WTC11 (cell line): ENCODE data around the gene LBHD2. TPM values are rescaled to one million over a fixed set of nuclear protein-coding genes. Genes with fewer than 3 reads are reported as not detected.

Experiments used
- ATAC-seq: fragments of 200-7000 bp; cut with Tn5 transposase; 2 replicates; pipeline ENCODE4 v1.10.0; 2021; ENCODE audit warnings: mild to moderate bottlenecking, moderate library complexity
- Bru-seq: library from RNA; stranded (reverse); fragments of 400-500 nt; gene quantifications from one replicate; lab custom pipeline; 2021; lab: Mats Ljungman, UMichigan
- CTCF ChIA-PET: fragments of 300-600 bp; sonication (Branson Sonifier 250); formaldehyde crosslinking; loops from one replicate; lab custom pipeline; 2021; ENCODE audit warnings: antibody characterized with exemption; lab: Charles Lee
- POLR2A ChIA-PET: fragments of 350-600 bp; sonication (Branson Sonifier 250); formaldehyde crosslinking; loops from one replicate; lab custom pipeline; 2021; ENCODE audit warnings: antibody characterized with exemption; lab: Charles Lee
- DNase-seq: peaks from one replicate; pipeline ENCODE4 v3.0.0; 2021; ENCODE audit warnings: low spot score
- H3K27ac Mint-ChIP-seq: 2 replicates; pipeline ENCODE4 v1.8.0; 2021; ENCODE audit warnings: mixed read lengths
- H3K27me3 Mint-ChIP-seq: 2 replicates; pipeline ENCODE4 v1.8.0; 2021; ENCODE audit warnings: low read depth, mild to moderate bottlenecking, moderate library complexity, mixed read lengths
- H3K36me3 Mint-ChIP-seq: 2 replicates; pipeline ENCODE4 v1.8.0; 2021; ENCODE audit warnings: mixed read lengths
- H3K4me1 Mint-ChIP-seq: 2 replicates; pipeline ENCODE4 v1.8.0; 2022; ENCODE audit warnings: mixed read lengths
- H3K4me3 Mint-ChIP-seq: 2 replicates; pipeline ENCODE4 v1.8.0; 2021; ENCODE audit warnings: mild to moderate bottlenecking, moderate library complexity, mixed read lengths
- H3K9me3 Mint-ChIP-seq: 2 replicates; pipeline ENCODE4 v1.8.0; 2021; ENCODE audit warnings: mixed read lengths
- CREB1 ChIP-seq: sonication (generic); formaldehyde crosslinking; IDR thresholded peaks from 2 replicates; pipeline ENCODE4 v1.8.0; 2023; ENCODE audit warnings: mild to moderate bottlenecking, missing genetic modification reagents
- FOXP1 ChIP-seq: sonication (generic); formaldehyde crosslinking; IDR thresholded peaks from 2 replicates; pipeline ENCODE4 v1.8.0; 2022; ENCODE audit warnings: missing genetic modification reagents, mild to moderate bottlenecking, moderate library complexity, borderline replicate concordance
- GRHL2 ChIP-seq: fragments of 250-450 bp; sonication (Bioruptor Pico); IDR thresholded peaks from 2 replicates; pipeline ENCODE4 v1.8.0; 2022; ENCODE audit warnings: mild to moderate bottlenecking, moderate library complexity; ENCODE audit not compliant: insufficient replicate concordance, severe bottlenecking
- HMGA2 ChIP-seq: fragments of 250-450 bp; sonication (Bioruptor Pico); IDR thresholded peaks from 2 replicates; pipeline ENCODE4 v1.4.0; 2021; ENCODE audit warnings: mild to moderate bottlenecking, moderate library complexity
- IRF2 ChIP-seq: sonication (generic); formaldehyde crosslinking; IDR thresholded peaks from 2 replicates; pipeline ENCODE4 v1.8.0; 2022; ENCODE audit warnings: low read depth, missing genetic modification reagents, borderline replicate concordance
- NFATC4 ChIP-seq: fragments of 250-450 bp; sonication (Bioruptor Pico); IDR thresholded peaks from 2 replicates; pipeline ENCODE4 v1.9.0; 2021; ENCODE audit warnings: mild to moderate bottlenecking
- RELA ChIP-seq: sonication (generic); formaldehyde crosslinking; IDR thresholded peaks from 2 replicates; pipeline ENCODE4 v1.8.1; 2022; ENCODE audit warnings: missing genetic modification reagents, mild to moderate bottlenecking, borderline replicate concordance
- ZNF396 ChIP-seq: fragments of 250-450 bp; sonication (Bioruptor Pico); IDR thresholded peaks from 2 replicates; pipeline ENCODE4 v1.8.0; 2021; ENCODE audit warnings: mild to moderate bottlenecking, moderate library complexity, borderline replicate concordance
- long read RNA-seq, 3 experiments: library from RNA in 1 of 3; library from capped mRNA in 1 of 3; library from polyadenylated mRNA in 1 of 3; unstranded in 2 of 3; stranded (forward) in 1 of 3; transcript quantifications; one replicate each; pipeline ENCODE4 v2.0.0, GENCODE V29; 2021
- total RNA-seq: library from RNA; stranded (reverse); gene quantifications from 3 replicates; pipeline ENCODE4 v1.2.3, GENCODE V29; 2021
- TF ChIP-seq, protein P1 (sequence below): sonication (generic); formaldehyde crosslinking; conservative IDR thresholded peaks from 2 replicates; pipeline ENCODE4 v1.8.1; 2022; ENCODE audit warnings: mild to moderate bottlenecking, missing genetic modification reagents
- TF ChIP-seq, protein P2 (sequence below): sonication (generic); formaldehyde crosslinking; IDR thresholded peaks from 2 replicates; pipeline ENCODE4 v1.8.1; 2022; ENCODE audit warnings: missing genetic modification reagents, borderline replicate concordance
- TF ChIP-seq, protein P3 (sequence below): sonication (generic); formaldehyde crosslinking; IDR thresholded peaks from 2 replicates; pipeline ENCODE4 v1.8.0; 2023; ENCODE audit warnings: mild to moderate bottlenecking, missing genetic modification reagents
- TF ChIP-seq, protein P4 (sequence below): fragments of 250-450 bp; sonication (Bioruptor Pico); IDR thresholded peaks from 2 replicates; pipeline ENCODE4 v1.8.0; 2021; ENCODE audit warnings: mild to moderate bottlenecking
- TF ChIP-seq, protein P5 (sequence below): sonication (generic); formaldehyde crosslinking; IDR thresholded peaks from 2 replicates; pipeline ENCODE4 v1.8.0; 2022; ENCODE audit warnings: mild to moderate bottlenecking, missing genetic modification reagents
- TF ChIP-seq, protein P6 (sequence below): sonication (generic); formaldehyde crosslinking; IDR thresholded peaks from 2 replicates; pipeline ENCODE4 v1.8.0; 2022; ENCODE audit warnings: mild to moderate bottlenecking, missing genetic modification reagents
- TF ChIP-seq, protein P7 (sequence below): sonication (generic); formaldehyde crosslinking; IDR thresholded peaks from 2 replicates; pipeline ENCODE4 v1.8.0; 2022; ENCODE audit warnings: missing genetic modification reagents

LBHD2 gene
- not detected in 3 replicates for total RNA-seq
- Bru-seq, nascent RNA, result percentile 7 among the genes with signal in this experiment
- long read RNA-seq, experiment 1, result 0 reads
- long read RNA-seq, experiment 2, result 0 reads
- long read RNA-seq, experiment 3, result 0 reads

DNA sequence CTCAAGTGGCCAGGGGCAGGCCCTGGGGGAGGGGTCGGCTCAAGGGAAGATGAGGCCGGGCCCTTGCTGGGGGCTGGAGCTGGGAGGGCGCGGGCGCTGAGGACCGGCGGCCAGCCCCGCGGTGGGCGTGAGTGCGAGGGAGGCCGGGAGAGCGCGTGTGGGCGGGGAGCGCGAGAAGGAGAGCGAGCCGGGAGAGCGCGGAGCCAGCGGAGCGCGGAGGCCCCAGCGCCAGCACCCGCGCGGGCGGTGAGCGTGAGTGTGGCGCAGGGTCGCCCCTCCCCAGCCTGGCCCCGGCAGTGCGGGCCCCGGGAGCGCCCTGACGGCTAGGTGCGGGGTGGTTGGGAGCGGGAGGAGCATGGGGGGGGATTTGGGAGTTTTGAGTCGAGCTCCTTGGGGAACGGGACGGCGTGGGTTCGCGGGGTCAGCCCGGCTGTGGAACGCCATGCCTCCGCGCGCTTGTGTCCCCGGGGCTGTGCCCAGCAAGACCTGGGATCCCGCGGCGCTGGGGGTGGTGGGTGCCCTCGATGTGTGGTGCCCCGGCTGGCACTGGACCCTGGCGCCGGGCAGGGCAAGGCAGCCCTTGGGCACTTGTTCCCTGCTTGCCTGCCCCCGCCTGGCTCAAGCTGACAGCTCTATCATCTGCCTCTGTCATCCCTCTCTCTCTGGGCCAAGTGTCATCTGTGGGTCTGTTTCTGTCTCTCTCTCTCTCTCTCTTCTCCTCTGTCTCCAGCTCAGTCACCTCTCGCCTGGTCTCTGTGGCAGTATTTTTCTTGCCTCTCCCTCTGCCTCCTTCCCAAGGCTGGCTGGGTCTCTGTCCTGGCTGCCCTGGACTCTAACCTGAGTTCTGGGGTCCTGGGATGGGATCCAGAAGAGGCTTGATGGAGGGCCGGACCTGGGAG is at the start of gene LBHD2:
Gene LBHD2, plus strand, starts transcription at position 190 of the 899 bp plus-strand sequence. CDS start 1,803 bp downstream, outside the sequence.
- Mint-ChIP-seq H3K4me1 (no peaks in the 10 kb centered on the region), H3K4me3 (peak within 1 kb of the TSS; percentile 57), H3K27me3 (peaks cover 11% of the 10 kb centered on the region), H3K36me3 (no peaks in the 10 kb centered on the region), H3K27ac (no peak within 1 kb of the TSS), H3K9me3 (no peaks in the 10 kb centered on the region)
- TF ChIP-seq ZNF396 (CRISPR knock-in tag) (no peak), HMGA2 (CRISPR knock-in tag) (no peak), RELA (CRISPR knock-in tag) (0 out of 2 replicates have a peak, but pooled peaks have one; percentile 14)
- TF ChIP-seq, protein P1, sequence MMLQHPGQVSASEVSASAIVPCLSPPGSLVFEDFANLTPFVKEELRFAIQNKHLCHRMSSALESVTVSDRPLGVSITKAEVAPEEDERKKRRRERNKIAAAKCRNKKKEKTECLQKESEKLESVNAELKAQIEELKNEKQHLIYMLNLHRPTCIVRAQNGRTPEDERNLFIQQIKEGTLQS (CRISPR knock-in tag), result 0 out of 2 replicates have a peak, but pooled peaks have one; percentile 53
- ATAC-seq, result peak; percentile 61
- ChIA-PET CTCF (interaction anchor here (0.6 to 4.9 kb wide), 8 partner anchors 7 to 215 kb away, joined by 3 to 34 read pairs (median 4); partner anchors contain the start of gene EXOC3L4), POLR2A (no interaction called here)
- DNase-seq, result peak; percentile 32

DNA sequence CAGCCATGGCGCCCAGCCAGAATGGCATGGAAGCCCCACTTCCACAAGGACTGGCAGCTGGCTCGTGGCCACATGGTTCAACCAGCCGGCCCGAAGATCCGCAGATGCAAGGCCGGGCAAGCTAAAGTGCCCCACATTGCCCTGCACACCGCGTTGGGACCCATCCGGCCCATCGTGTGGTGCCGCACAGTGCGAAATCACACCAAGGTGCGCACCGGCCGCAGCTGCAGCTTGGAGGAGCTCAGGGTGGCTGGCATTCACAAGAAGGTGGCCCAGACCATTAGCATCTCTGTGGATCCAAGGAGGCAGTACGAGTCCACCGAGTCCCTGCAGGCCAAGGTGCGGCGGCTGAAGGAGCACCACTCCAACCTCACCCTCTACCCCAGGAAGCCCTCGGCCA is 42.5 kb upstream of the LBHD2 start:
- Mint-ChIP-seq H3K36me3 (peaks cover 4% of the 10 kb centered on the region), H3K4me3 (no peak overlapping the region), H3K4me1 (peaks cover 18% of the 10 kb centered on the region), H3K9me3 (no peaks in the 10 kb centered on the region), H3K27ac (no peak overlapping the region), H3K27me3 (no peaks in the 10 kb centered on the region)
- ATAC-seq (no peak), DNase-seq (no peak)
- CTCF ChIA-PET, result no interaction called here
- TF ChIP-seq FOXP1 (peak; percentile 22; the same call in 1 of the 2 replicates), CREB1 (CRISPR knock-in tag) (no peak)
- POLR2A ChIA-PET, result no interaction called here

DNA sequence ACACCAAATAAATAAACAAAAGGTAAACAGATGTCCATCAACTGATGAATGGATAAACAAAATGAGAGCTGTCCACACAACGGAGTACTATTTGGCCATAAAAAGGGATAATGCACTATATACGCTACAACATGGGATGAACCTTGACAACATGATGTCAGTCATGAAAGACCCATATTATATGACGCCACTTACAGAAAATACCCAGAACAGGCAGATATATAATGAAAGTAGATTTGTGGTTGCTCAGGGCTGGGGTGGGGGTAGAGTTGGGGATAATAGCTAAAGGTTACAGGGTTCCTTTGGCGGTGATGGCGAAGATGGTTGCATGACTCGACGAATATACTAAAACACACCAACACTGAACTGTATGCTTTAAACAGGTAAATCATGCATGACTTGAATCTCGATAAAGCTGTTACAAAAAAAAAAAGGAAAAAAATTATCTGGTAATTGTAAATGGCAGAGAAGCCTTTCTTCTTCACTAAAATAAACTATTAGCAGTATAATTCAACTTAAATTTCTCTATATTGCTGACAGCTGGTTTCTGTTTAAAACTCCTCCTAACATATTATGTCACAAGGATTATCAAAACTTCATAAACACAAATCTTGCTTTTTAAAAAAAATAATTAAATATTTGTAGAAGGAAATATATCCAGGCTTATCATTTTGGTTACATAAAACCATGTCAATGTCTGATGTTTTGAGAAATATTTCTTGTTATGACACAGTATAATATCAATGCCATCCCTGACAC is 40.6 kb upstream of the LBHD2 start:
- ATAC-seq (no peak), DNase-seq (no peak)
- Mint-ChIP-seq H3K36me3 (peaks cover 7% of the 10 kb centered on the region), H3K4me1 (peaks cover 18% of the 10 kb centered on the region), H3K27ac (no peak overlapping the region), H3K9me3 (no peaks in the 10 kb centered on the region), H3K4me3 (no peak overlapping the region), H3K27me3 (no peaks in the 10 kb centered on the region)
- CTCF ChIA-PET, result no interaction called here
- POLR2A ChIA-PET, result interaction anchor here (0.6 to 0.7 kb wide), 2 partner anchors 20 to 593 kb away, joined by 3 to 8 read pairs; no protein-coding TSS in a partner anchor
- no peak for TF ChIP-seq GRHL2 (CRISPR knock-in tag)
- TF ChIP-seq IRF2 (CRISPR knock-in tag), result no peak
- TF ChIP-seq, protein P2, sequence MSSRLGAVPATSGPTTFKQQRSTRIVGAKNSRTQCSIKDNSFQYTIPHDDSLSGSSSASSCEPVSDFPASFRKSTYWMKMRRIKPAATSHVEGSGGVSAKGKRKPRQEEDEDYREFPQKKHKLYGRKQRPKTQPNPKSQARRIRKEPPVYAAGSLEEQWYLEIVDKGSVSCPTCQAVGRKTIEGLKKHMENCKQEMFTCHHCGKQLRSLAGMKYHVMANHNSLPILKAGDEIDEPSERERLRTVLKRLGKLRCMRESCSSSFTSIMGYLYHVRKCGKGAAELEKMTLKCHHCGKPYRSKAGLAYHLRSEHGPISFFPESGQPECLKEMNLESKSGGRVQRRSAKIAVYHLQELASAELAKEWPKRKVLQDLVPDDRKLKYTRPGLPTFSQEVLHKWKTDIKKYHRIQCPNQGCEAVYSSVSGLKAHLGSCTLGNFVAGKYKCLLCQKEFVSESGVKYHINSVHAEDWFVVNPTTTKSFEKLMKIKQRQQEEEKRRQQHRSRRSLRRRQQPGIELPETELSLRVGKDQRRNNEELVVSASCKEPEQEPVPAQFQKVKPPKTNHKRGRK (CRISPR knock-in tag), result no peak
- TF ChIP-seq NFATC4 (CRISPR knock-in tag), result no peak
- TF ChIP-seq, protein P3, sequence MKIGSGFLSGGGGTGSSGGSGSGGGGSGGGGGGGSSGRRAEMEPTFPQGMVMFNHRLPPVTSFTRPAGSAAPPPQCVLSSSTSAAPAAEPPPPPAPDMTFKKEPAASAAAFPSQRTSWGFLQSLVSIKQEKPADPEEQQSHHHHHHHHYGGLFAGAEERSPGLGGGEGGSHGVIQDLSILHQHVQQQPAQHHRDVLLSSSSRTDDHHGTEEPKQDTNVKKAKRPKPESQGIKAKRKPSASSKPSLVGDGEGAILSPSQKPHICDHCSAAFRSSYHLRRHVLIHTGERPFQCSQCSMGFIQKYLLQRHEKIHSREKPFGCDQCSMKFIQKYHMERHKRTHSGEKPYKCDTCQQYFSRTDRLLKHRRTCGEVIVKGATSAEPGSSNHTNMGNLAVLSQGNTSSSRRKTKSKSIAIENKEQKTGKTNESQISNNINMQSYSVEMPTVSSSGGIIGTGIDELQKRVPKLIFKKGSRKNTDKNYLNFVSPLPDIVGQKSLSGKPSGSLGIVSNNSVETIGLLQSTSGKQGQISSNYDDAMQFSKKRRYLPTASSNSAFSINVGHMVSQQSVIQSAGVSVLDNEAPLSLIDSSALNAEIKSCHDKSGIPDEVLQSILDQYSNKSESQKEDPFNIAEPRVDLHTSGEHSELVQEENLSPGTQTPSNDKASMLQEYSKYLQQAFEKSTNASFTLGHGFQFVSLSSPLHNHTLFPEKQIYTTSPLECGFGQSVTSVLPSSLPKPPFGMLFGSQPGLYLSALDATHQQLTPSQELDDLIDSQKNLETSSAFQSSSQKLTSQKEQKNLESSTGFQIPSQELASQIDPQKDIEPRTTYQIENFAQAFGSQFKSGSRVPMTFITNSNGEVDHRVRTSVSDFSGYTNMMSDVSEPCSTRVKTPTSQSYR, result no peak
- TF ChIP-seq, protein P4, sequence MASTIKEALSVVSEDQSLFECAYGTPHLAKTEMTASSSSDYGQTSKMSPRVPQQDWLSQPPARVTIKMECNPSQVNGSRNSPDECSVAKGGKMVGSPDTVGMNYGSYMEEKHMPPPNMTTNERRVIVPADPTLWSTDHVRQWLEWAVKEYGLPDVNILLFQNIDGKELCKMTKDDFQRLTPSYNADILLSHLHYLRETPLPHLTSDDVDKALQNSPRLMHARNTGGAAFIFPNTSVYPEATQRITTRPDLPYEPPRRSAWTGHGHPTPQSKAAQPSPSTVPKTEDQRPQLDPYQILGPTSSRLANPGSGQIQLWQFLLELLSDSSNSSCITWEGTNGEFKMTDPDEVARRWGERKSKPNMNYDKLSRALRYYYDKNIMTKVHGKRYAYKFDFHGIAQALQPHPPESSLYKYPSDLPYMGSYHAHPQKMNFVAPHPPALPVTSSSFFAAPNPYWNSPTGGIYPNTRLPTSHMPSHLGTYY (CRISPR knock-in tag), result no peak
- TF ChIP-seq, protein P5, sequence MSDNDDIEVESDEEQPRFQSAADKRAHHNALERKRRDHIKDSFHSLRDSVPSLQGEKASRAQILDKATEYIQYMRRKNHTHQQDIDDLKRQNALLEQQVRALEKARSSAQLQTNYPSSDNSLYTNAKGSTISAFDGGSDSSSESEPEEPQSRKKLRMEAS, result no peak
- TF ChIP-seq, protein P6, sequence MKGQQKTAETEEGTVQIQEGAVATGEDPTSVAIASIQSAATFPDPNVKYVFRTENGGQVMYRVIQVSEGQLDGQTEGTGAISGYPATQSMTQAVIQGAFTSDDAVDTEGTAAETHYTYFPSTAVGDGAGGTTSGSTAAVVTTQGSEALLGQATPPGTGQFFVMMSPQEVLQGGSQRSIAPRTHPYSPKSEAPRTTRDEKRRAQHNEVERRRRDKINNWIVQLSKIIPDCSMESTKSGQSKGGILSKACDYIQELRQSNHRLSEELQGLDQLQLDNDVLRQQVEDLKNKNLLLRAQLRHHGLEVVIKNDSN (CRISPR knock-in tag), result no peak
- TF ChIP-seq, protein P7, sequence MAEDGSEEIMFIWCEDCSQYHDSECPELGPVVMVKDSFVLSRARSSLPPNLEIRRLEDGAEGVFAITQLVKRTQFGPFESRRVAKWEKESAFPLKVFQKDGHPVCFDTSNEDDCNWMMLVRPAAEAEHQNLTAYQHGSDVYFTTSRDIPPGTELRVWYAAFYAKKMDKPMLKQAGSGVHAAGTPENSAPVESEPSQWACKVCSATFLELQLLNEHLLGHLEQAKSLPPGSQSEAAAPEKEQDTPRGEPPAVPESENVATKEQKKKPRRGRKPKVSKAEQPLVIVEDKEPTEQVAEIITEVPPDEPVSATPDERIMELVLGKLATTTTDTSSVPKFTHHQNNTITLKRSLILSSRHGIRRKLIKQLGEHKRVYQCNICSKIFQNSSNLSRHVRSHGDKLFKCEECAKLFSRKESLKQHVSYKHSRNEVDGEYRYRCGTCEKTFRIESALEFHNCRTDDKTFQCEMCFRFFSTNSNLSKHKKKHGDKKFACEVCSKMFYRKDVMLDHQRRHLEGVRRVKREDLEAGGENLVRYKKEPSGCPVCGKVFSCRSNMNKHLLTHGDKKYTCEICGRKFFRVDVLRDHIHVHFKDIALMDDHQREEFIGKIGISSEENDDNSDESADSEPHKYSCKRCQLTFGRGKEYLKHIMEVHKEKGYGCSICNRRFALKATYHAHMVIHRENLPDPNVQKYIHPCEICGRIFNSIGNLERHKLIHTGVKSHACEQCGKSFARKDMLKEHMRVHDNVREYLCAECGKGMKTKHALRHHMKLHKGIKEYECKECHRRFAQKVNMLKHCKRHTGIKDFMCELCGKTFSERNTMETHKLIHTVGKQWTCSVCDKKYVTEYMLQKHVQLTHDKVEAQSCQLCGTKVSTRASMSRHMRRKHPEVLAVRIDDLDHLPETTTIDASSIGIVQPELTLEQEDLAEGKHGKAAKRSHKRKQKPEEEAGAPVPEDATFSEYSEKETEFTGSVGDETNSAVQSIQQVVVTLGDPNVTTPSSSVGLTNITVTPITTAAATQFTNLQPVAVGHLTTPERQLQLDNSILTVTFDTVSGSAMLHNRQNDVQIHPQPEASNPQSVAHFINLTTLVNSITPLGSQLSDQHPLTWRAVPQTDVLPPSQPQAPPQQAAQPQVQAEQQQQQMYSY (CRISPR knock-in tag), result no peak
